GM12801 (cell line): Measurements from ENCODE around the gene CAB39.

ENCODE experiments used
- CTCF ChIP-seq: IDR thresholded peaks from one replicate; pipeline ENCODE4 v1.5.1; 2011; ENCODE audit warnings: control low read depth; ENCODE audit not compliant: insufficient read length; ENCODE audit errors: extremely low read depth

Gene CAB39

GRCh38 chr2:230668184-230668938 is 44.3 kb upstream of the CAB39 start:
- TF ChIP-seq CTCF, result no peak

GRCh38 chr2:230668939-230669303 is 43.7 kb upstream of the CAB39 start:
- no peak for TF ChIP-seq CTCF

GRCh38 chr2:230669386-230669950 is 43.2 kb upstream of the CAB39 start:
- no peak for TF ChIP-seq CTCF

- no peak for TF ChIP-seq CTCF
Observed at GRCh38 chr2:230671117-230671516, 41.5 kb upstream of the CAB39 start.

- TF ChIP-seq CTCF, result no peak
Observed at GRCh38 chr2:230672836-230673235, 39.8 kb upstream of the CAB39 start.

- TF ChIP-seq CTCF, result no peak
Observed at GRCh38 chr2:230674401-230674800, 38.2 kb upstream of the CAB39 start.

GRCh38 chr2:230674966-230675672 is 37.5 kb upstream of the CAB39 start:
- TF ChIP-seq CTCF, result no peak
